GM12878 (cell line): ENCODE results near the gene OTUD5. TPM values are rescaled to one million over a fixed set of nuclear protein-coding genes. Genes with fewer than 3 reads are reported as not detected.

ENCODE experiments used
- ATAC-seq: fragments of 200-7000 bp; cut with Tn5 transposase; 3 replicates; pipeline ENCODE4 v1.9.1; 2020; ENCODE audit warnings: mild to moderate bottlenecking, moderate library complexity
- BruUV-seq: library from RNA; stranded (reverse); fragments of 400-500 nt; replicated peaks from 2 replicates; lab custom pipeline; 2021; lab: Mats Ljungman, UMichigan
- CTCF ChIA-PET: fragments of 300-600 bp; sonication (Branson Sonifier 250); formaldehyde crosslinking; extraction: SDS; loops from one replicate; lab custom pipeline; 2021; ENCODE audit warnings: inconsistent platforms; lab: Yijun Ruan, JAX
- POLR2A ChIA-PET: fragments of 350-600 bp; formaldehyde crosslinking; extraction: SDS; loops from one replicate; lab custom pipeline; 2021; ENCODE audit warnings: inconsistent platforms; lab: Charles Lee
- RAD21 ChIA-PET: fragments of 300-600 bp; sonication (Branson Sonifier 250); formaldehyde crosslinking; loops from one replicate; lab custom pipeline; 2023; ENCODE audit warnings: antibody characterized with exemption; ENCODE audit not compliant: unreplicated experiment; lab: Charles Lee
- SMC1A ChIA-PET: fragments of 300-600 bp; sonication (Branson Sonifier 250); formaldehyde crosslinking; loops from one replicate; lab custom pipeline; 2023; ENCODE audit not compliant: unreplicated experiment, uncharacterized antibody; lab: Charles Lee
- DNase-seq: peaks from one replicate; pipeline ENCODE4 v3.0.0-alpha.2; 2011; ENCODE audit warnings: low read depth, low spot score
- FAIRE-seq: peaks from 3 replicates; lab custom pipeline; 2011; peaks lifted over from hg19 to GRCh38; lab: Jason Lieb, UNC
- H2AFZ ChIP-seq: 2 replicates; pipeline ENCODE4 v1.6.0; 2011; ENCODE audit warnings: low read depth, low read length, control low read depth; ENCODE audit not compliant: control insufficient read depth
- H3K27ac ChIP-seq: 2 replicates; pipeline ENCODE4 v1.5.1; 2011; ENCODE audit warnings: control low read depth; ENCODE audit not compliant: control insufficient read depth, insufficient read depth
- H3K27me3 ChIP-seq, 2 experiments: replicated peaks in 1 of 2; 2 replicates each; pipeline versions ENCODE4 v1.6.0 to v1.6.1; 2011; ENCODE audit warnings: low read length in 1 of 2; ENCODE audit not compliant: control insufficient read depth in 2 of 2, insufficient read depth in 2 of 2
- H3K36me3 ChIP-seq, 2 experiments: 2 replicates each; pipeline ENCODE4 v1.5.1; 2011; ENCODE audit warnings: low read length in 1 of 2; ENCODE audit not compliant: control insufficient read depth in 2 of 2, insufficient read depth in 2 of 2
- H3K4me1 ChIP-seq: 2 replicates; pipeline ENCODE4 v1.6.1; 2011; ENCODE audit warnings: mild to moderate bottlenecking, low read length, moderate library complexity, mixed read lengths; ENCODE audit not compliant: control insufficient read depth, insufficient read depth
- H3K4me2 ChIP-seq: 2 replicates; pipeline ENCODE4 v1.6.0; 2011; ENCODE audit warnings: control low read depth; ENCODE audit not compliant: control insufficient read depth, insufficient read depth
- H3K4me3 ChIP-seq: fragments of 200-600 bp; sonication (generic); 2 replicates; pipeline ENCODE4 v1.5.1; 2016
- H3K79me2 ChIP-seq: 2 replicates; pipeline ENCODE4 v1.6.0; 2011; ENCODE audit warnings: low read length; ENCODE audit not compliant: control insufficient read depth, insufficient read depth
- H3K9ac ChIP-seq: 2 replicates; pipeline ENCODE4 v1.8.0; 2011; ENCODE audit warnings: low read length, control low read depth, mixed read lengths; ENCODE audit not compliant: control insufficient read depth, insufficient read depth
- H3K9me3 ChIP-seq: replicated peaks from 3 replicates; pipeline ENCODE4 v1.5.1; 2011; ENCODE audit warnings: mild to moderate bottlenecking, low read length; ENCODE audit not compliant: control insufficient read depth, insufficient read depth
- H4K20me1 ChIP-seq: 2 replicates; pipeline ENCODE4 v1.6.0; 2011; ENCODE audit not compliant: control insufficient read depth, insufficient read depth
- ASH2L ChIP-seq: fragments of 300-600, 200-600 bp; sonication (generic); IDR thresholded peaks from 2 replicates; pipeline ENCODE4 v1.6.1; 2017; ENCODE audit warnings: low read depth, mild to moderate bottlenecking, borderline replicate concordance
- CBX3 ChIP-seq: fragments of 200-600 bp; sonication (generic); IDR thresholded peaks from 2 replicates; pipeline ENCODE4 v1.6.1; 2016; ENCODE audit warnings: low read depth, borderline replicate concordance
- CREM ChIP-seq: IDR thresholded peaks from 2 replicates; pipeline ENCODE4 v1.6.1; 2014; ENCODE audit warnings: antibody characterized with exemption, low read depth
- E2F8 ChIP-seq: fragments of 450-650 bp; IDR thresholded peaks from 2 replicates; pipeline ENCODE4 v1.6.1; 2018; ENCODE audit warnings: mild to moderate bottlenecking, low read depth, moderate library complexity; ENCODE audit not compliant: partially characterized antibody
- EP300 ChIP-seq, 2 experiments: fragments of 150-350 bp in 1 of 2; IDR thresholded peaks; 2 replicates each; pipeline ENCODE4 v1.6.1; 2011 to 2012; ENCODE audit warnings: low read depth in 2 of 2, low read length in 2 of 2, borderline replicate concordance in 1 of 2, improper control_type of control experiment in 1 of 2, inconsistent platforms in 1 of 2; ENCODE audit not compliant: control insufficient read depth in 1 of 2
- ETV6 ChIP-seq, 2 experiments: fragments of 450-650 bp in 1 of 2; IDR thresholded peaks in 1 of 2; conservative IDR thresholded peaks in 1 of 2; 2 replicates each; pipeline ENCODE4 v1.6.1; 2014; ENCODE audit warnings: antibody characterized with exemption in 1 of 2, borderline replicate concordance in 1 of 2, low read depth in 1 of 2, mild to moderate bottlenecking in 1 of 2, moderate library complexity in 1 of 2
- FOXM1 ChIP-seq: IDR thresholded peaks from 2 replicates; pipeline ENCODE4 v1.6.1; 2012; ENCODE audit warnings: low read depth, mild to moderate bottlenecking, inconsistent platforms, low read length, moderate library complexity
- KDM1A ChIP-seq: fragments of 200-600 bp; sonication (generic); IDR thresholded peaks from 2 replicates; pipeline ENCODE4 v1.6.1; 2016; ENCODE audit warnings: borderline replicate concordance
- LARP7 ChIP-seq: fragments of 450-650 bp; IDR thresholded peaks from 2 replicates; pipeline ENCODE4 v1.6.1; 2017; ENCODE audit warnings: mild to moderate bottlenecking
- NFYA ChIP-seq: IDR thresholded peaks from 2 replicates; pipeline ENCODE4 v1.6.1; 2011; ENCODE audit warnings: low read depth, mild to moderate bottlenecking, low read length, improper control_type of control experiment, borderline replicate concordance
- NR2F1 ChIP-seq: fragments of 450-650 bp; conservative IDR thresholded peaks from 2 replicates; pipeline ENCODE4 v1.6.1; 2017; ENCODE audit warnings: mild to moderate bottlenecking
- NRF1 ChIP-seq: conservative IDR thresholded peaks from 2 replicates; pipeline ENCODE4 v1.6.1; 2011; ENCODE audit warnings: mild to moderate bottlenecking, low read depth, low read length, improper control_type of control experiment
- POLR2A ChIP-seq: IDR thresholded peaks from 2 replicates; pipeline ENCODE4 v1.6.1; 2011; ENCODE audit warnings: low read depth, mild to moderate bottlenecking, low read length
- POLR2AphosphoS2 ChIP-seq: IDR thresholded peaks from 2 replicates; pipeline ENCODE4 v1.6.1; 2011; ENCODE audit warnings: low read depth, mild to moderate bottlenecking, low read length, improper control_type of control experiment, moderate library complexity
- SMAD1 ChIP-seq: fragments of 450-650 bp; IDR thresholded peaks from 2 replicates; pipeline ENCODE4 v1.6.1; 2018; ENCODE audit warnings: mild to moderate bottlenecking, low read depth; ENCODE audit not compliant: partially characterized antibody
- TAF1 ChIP-seq: IDR thresholded peaks from 2 replicates; pipeline ENCODE4 v1.6.1; 2011; ENCODE audit warnings: mild to moderate bottlenecking, low read depth, low read length, borderline replicate concordance
- USF1 ChIP-seq: IDR thresholded peaks from 2 replicates; pipeline ENCODE4 v1.6.1; 2011; ENCODE audit warnings: borderline replicate concordance, low read depth, mild to moderate bottlenecking, moderate library complexity, mixed read lengths, low read length; ENCODE audit not compliant: insufficient read depth; ENCODE audit errors: extremely low read length
- WRNIP1 ChIP-seq: IDR thresholded peaks from 2 replicates; pipeline ENCODE4 v1.6.1; 2011; ENCODE audit warnings: low read depth, low read length, improper control_type of control experiment, borderline replicate concordance
- ZSCAN29 ChIP-seq: fragments of 450-650 bp; IDR thresholded peaks from 2 replicates; pipeline ENCODE4 v1.6.1; 2017; ENCODE audit warnings: mild to moderate bottlenecking, moderate library complexity
- WGBS: methylation state at CpG from one replicate; pipeline ENCODE4 v1.1.6; 2016; ENCODE audit warnings: low lambda C conversion rate; ENCODE audit not compliant: insufficient replicate concordance, insufficient coverage; ENCODE audit errors: missing lambda C conversion rate; 5-methylcytosine and 5-hydroxymethylcytosine counted together
- in situ Hi-C: fragments of 300-500 bp; cut with MboI; formaldehyde crosslinking; loops from 9 replicates; pipeline ENCODE4 v1.14.3; 2018; ENCODE audit warnings: mixed read lengths
- intact Hi-C: fragments of 100-400 bp; cut with micrococcal nuclease; formaldehyde crosslinking; loops from one replicate; pipeline ENCODE4 v1.14.2; 2022; ENCODE audit not compliant: unreplicated experiment
- polyA plus RNA-seq, 11 experiments: library from polyadenylated mRNA; depleted of rRNA in 4 of 11; unstranded in 6 of 11; stranded (reverse) in 5 of 11; fragments of >200 nt; fragmentation: Nextera tagmentation in 4 of 11; fragmentation: Illumina TruSeq in 1 of 11; extraction: Ambion mirVana in 4 of 11; extraction: Trizol in 1 of 11; gene quantifications; 1 replicate in 1 of 11; 2 replicates in 10 of 11; pipeline versions ENCODE4 v1.2.1 to v1.2.3, GENCODE V29; 2011 to 2016; ENCODE audit warnings: inconsistent platforms in 2 of 11, missing spikeins in 2 of 11, low read depth in 1 of 11
- total RNA-seq, 4 experiments: library from RNA; depleted of rRNA in 3 of 4; stranded (reverse); fragments of >200 nt in 3 of 4; fragmentation: Illumina TruSeq in 1 of 4; extraction: Trizol in 1 of 4; gene quantifications; 2 replicates each; pipeline versions ENCODE4 v1.2.1 to v1.2.3, GENCODE V29; 2013 to 2021

The OTUD5 gene
- total and polyA plus RNA-seq, 10 of the 15 experiments (the other 5 are each of a cell fraction or from before 2014, with no cell fraction given), result 2.0 to 50.3 (median 22.7) TPM

- H3K27me3 ChIP-seq, result no peaks in the 10 kb centered on the region
- in situ Hi-C loops (no loop called here), intact Hi-C loops (loop anchor here (5.0 kb wide), 4 partner anchors 32 to 218 kb away; partner anchors contain the start of genes OTUD5, SUV39H1 and TFE3)
- H2AFZ ChIP-seq, result no peak overlapping the region
- WGBS, result 81% methylated on average over 13 of the region's 13 CpGs
- POLR2A ChIA-PET, result interaction anchor here (2.3 kb wide), 1 partner anchor 24 kb away, joined by 8 read pairs; no protein-coding TSS in a partner anchor
- DNase-seq (no peak), ATAC-seq (no peak), FAIRE-seq (no peak)
- H3K4me2 ChIP-seq, result peak overlapping the region; percentile 19
- H4K20me1 ChIP-seq, result peaks cover 5% of the 10 kb centered on the region
- no TSS peak for BruUV-seq
- RAD21 ChIA-PET, result interaction anchor here (1.4 to 1.8 kb wide), 2 partner anchors 22 to 31 kb away, joined by 4 to 5 read pairs; no protein-coding TSS in a partner anchor
- no peak overlapping the region for H3K9ac ChIP-seq
- peaks cover 3 to 5% of the 10 kb centered on the region in 2 experiments; a peak in 3 of 4 replicates for H3K36me3 ChIP-seq
- H3K79me2 ChIP-seq, result peaks cover 53% of the 10 kb centered on the region
- SMC1A ChIA-PET, result interaction anchor here (1.1 to 1.9 kb wide), 4 partner anchors 13 to 31 kb away, joined by 3 to 7 read pairs (median 4); partner anchors contain the start of gene PQBP1
- no peaks in the 10 kb centered on the region; the same call in 1 of the 2 replicates for H3K4me1 ChIP-seq
- CTCF ChIA-PET, result interaction anchor here (1.8 to 2.7 kb wide), 3 partner anchors 13 to 24 kb away, joined by 4 to 9 read pairs (median 6); no protein-coding TSS in a partner anchor
- 0 out of 2 replicates have a peak overlapping the region, but pooled peaks have one; percentile 41 for H3K4me3 ChIP-seq
- H3K9me3 ChIP-seq, result no peaks in the 10 kb centered on the region; the same call in 2 of the 3 replicates
- no peak overlapping the region for H3K27ac ChIP-seq
- TF ChIP-seq NFYA, result no peak
- TF ChIP-seq FOXM1, result no peak
- TF ChIP-seq SMAD1, result no peak
- TF ChIP-seq LARP7, result no peak
- TF ChIP-seq POLR2A, result peak; percentile 63; the same call in 1 of the 2 replicates
- no peak for TF ChIP-seq CBX3
- TF ChIP-seq NRF1, result no peak
- TF ChIP-seq NR2F1, result peak; percentile 43
- TF ChIP-seq POLR2AphosphoS2, result peak; percentile 44; the same call in 1 of the 2 replicates
- TF ChIP-seq ETV6 (conservative IDR thresholded peaks at IDR 0.05 in 1 of 2, IDR thresholded peaks at IDR 0.05 in 1 of 2; ENCODE audit: borderline replicate concordance in 1 of 2, low read depth in 1 of 2), result no peak
- TF ChIP-seq ASH2L, result no peak
- TF ChIP-seq EP300 (IDR thresholded peaks at IDR 0.05; ENCODE audit: borderline replicate concordance in 1 of 2, control insufficient read depth in 1 of 2, low read depth in 2 of 2, low read length in 2 of 2), result no peak
- no peak for TF ChIP-seq E2F8
- no peak for TF ChIP-seq CREM
- TF ChIP-seq USF1, result no peak
- TF ChIP-seq KDM1A, result no peak
- TF ChIP-seq ZSCAN29, result no peak
- no peak for TF ChIP-seq WRNIP1
- TF ChIP-seq TAF1, result no peak
These were observed 42.6 kb downstream of the OTUD5 start for GRCh38 chrX:48914593-48915493.
